HuH-7 (cell line): ENCODE measurements around the gene SPRR1B.
"Not testable (repeated sequence)": the region's sequence is repeated elsewhere in the genome, so short reads cannot be mapped to it uniquely, and the experiment has no call there.

ENCODE experiments used
- DNase-seq: peaks from one replicate; pipeline ENCODE4 v3.0.0; 2011; ENCODE audit warnings: low spot score

SPRR1B gene

DNA sequence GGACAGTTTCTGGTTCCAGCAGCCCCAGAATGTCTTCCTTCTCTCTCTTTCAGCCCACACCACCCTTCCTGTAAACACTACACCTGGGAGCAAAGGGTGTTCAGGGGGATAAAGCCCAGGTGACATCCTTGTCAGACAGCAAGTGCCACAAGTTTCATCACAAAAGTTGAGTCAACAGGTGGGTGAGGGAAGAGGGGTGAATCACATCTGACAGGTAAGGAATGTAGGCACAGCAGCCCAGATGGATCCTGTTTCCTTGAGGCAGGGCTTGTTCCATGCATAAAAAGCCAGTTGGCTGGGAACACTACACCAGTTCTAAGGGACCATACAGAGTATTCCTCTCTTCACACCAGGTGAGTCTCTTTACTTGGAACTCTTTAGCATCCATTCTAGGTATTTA lies at the start of gene SPRR1B:
TSS of gene SPRR1B (plus strand) at position 309 of the 400 bp plus-strand sequence. CDS start 1,143 bp downstream, outside the sequence.
- no peak for DNase-seq

DNA sequence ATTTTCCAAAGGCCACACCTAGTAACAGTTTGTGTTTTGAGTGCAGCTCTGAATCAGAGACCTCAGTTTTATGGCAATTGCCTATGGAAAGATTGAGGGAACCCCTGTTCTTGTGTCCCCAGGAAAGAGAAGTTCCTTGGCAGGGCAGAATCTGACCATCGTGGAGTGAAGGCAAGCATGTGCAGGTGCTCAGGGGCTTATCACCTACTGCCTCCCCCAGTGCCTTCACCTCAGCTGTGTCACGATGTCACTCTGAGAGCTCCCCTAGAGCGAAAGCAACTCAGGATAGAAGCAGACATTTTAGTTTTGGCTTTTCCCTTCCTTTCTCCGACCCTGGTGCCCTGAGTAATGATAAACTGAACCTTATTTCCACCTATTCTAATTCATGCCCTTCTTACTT lies 48.9 kb upstream of the SPRR1B start:
- no peak for DNase-seq

DNA sequence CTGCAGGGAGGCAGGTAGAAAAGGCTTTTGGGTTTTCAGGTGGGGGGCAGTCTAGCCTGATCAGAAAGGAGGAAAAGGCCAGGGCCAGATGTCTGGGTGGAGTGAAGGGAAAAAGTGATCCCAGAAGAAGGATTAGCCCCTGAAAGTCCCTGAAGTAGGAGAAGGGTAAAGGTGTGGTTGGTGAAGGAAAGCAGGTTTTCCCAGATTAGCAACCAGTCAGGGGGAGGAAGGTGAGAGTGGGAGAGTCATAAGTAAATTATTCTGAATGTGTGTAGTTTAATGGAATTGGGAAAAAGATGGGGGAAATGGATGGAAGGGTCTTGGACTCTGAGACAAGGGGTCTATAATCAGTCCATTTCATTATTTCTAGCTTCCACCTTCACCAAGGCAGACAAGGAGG lies 47.8 kb upstream of the SPRR1B start:
- no peak for DNase-seq

DNA sequence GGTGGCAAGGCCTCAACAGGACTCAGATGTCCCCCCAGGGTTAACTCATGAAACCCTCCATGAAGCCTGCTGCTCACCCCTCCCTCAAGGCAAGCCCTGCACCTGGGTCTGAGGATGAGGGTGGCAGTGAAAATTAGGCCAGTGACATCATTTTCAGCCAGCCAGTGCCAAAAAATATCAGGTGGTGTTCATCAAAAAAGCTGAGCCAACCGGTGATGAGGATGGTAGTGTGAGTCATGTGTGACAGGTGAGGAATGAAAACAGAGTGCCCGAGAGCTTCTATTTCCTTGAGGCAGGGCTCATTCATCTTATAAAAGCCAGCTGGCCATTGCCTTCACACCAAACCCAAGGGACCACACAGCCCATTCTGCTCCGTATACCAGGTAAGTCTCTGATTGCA lies 47.3 kb upstream of the SPRR1B start, which contains the start of gene SPRR1A:
TSS of gene SPRR1A (plus strand) at position 339 of the 400 bp plus-strand sequence. CDS start 1,150 bp downstream, outside the sequence.
- DNase-seq = no peak

DNA sequence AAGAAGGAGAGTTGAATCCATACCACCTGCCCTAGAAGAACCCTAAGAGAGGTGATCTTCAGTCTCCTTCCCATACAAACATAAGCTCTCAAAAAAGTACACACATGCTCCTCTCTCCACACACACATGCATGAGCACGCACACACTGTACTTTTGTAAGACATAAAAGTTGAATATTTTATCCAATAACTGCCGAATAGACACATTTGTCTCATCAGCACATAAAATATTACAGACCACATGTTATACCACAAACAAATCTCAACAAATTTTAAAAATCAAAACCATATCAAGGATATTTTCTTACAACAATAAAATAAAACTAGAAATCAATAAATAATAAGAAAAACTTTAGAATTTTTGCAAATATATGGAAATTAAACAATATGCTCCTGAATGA lies 44.4 kb upstream of the SPRR1B start:
- DNase-seq = no peak

- no peak for DNase-seq
Measured at GRCh38 chr1:152993186-152993585, 37.8 kb upstream of the SPRR1B start.

DNA sequence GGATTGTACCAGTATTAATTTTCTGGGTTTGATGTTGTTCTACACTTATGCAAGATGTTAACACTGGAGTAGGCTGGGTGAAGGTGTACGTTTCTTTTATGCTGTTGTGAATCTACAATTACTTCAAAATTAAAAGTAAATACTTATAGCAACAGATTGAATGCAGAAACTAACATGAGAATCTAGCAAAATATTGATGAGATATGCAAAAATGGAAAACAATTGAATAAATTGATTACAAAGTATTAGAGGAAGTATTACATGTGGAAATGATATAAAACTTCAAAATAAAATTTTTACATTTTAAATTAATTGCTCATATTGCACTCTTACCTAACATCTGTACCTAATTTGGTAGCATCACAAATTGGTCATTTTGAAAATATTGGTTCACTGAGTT lies 35.2 kb upstream of the SPRR1B start:
- DNase-seq = no peak

DNA sequence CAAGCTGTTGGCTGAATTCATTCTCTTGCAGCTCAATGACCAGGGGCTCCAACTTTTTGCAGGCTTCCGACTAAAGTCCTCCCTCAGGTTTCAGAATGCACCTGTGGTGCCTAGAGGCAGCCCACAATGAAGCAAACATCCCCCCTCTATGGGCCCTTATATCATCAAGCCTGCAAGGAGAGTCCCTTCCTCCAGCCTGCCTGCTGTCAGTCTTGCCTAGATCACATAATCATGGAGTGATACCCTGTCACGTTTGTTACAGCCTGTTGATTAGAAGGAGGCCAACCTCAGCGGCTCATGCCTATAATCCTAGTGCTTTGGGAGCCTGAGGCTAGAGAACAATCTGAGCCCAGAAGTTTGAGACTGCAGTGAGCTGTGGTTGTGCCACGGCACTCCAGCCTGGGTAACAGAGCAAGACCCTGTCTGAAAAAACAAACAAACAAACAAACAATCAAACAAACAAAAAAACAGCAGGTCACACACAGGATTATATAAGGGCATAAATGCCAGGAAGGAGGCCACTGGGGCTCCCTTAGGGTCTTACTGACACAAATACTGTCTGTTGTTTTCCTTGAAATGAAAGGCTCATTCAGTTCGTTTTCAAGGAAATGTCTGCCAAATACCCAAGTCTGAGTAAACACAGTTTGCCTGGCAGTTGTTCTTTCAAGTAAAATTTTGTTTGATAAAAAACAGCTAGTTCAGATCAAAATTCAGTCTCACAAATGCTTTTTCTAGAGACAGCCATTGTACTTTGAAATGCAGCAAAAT lies 34.2 kb upstream of the SPRR1B start:
- DNase-seq = no peak

- DNase-seq = no peak
Measured at GRCh38 chr1:152997901-152998300, 33.1 kb upstream of the SPRR1B start.

GRCh38 chr1:152998476-152998875 lies 32.5 kb upstream of the SPRR1B start:
- no peak for DNase-seq

- no peak for DNase-seq
Measured at GRCh38 chr1:152999818-153000217, 31.2 kb upstream of the SPRR1B start.

DNA sequence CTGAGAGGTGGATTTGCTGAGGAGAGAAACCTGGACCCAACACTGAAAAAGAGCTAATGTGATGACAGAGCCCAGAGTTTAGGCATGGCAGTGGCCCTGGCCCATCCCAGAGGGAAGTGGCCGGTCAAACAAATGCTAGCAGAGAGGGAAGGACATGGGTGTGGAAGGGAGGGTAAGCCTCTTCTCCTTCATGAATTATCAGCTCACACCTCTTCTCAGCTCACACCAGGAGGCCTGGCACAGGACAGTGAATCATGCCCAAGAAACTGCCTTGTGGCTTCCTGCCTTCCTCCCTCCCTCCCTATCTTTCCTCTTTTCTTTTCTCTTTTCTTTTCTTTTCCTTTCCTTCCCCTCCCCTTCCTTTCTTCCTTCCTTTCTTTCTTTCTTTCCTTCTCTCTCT lies 30.7 kb upstream of the SPRR1B start:
- no peak for DNase-seq

DNA sequence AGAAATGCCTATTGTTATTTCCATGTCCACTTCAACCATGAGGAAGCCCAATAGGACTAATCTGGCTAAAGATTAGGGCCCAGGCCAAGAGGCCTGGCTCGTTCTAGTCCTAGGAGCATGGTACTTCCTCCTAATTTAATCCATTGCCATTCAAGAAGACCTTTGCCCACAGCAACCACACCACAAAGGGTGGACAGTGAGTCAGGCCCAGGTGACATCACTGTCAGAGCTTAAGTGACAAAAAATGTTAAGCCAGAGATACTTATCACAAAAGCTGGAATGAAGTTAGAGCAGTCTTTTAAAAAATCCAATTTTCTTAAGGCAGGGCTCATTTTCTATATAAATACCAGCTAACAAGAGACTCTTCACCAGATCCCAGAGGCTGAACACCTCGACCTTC lies 29.6 kb upstream of the SPRR1B start, which contains the start of gene SPRR3:
TSS of gene SPRR3 (plus strand) at position 368 of the 400 bp plus-strand sequence. CDS start 1,272 bp downstream, outside the sequence.
- no peak for DNase-seq

GRCh38 chr1:153011235-153011758 lies 19.7 kb upstream of the SPRR1B start:
- not testable (repeated sequence) for DNase-seq

DNA sequence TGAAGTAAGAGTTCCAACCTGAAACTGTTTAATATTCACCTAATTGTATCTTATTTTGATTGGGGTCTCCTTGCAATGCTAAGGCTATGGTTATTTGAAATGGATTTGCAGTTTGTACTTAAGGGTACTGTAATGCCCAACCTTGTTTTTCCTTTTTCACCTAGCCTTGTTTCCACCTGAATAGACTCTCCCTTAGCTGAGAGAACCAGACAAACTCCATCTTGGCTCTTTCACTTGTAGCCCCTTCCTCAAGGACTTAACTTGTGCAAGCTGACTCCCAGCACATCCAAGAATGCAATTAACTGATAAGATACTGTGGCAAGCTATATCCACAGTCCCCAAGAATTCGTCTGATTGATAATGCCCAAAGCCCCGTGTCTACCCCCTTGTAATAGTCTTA lies 9.2 kb upstream of the SPRR1B start:
- not testable (repeated sequence) for DNase-seq

DNA sequence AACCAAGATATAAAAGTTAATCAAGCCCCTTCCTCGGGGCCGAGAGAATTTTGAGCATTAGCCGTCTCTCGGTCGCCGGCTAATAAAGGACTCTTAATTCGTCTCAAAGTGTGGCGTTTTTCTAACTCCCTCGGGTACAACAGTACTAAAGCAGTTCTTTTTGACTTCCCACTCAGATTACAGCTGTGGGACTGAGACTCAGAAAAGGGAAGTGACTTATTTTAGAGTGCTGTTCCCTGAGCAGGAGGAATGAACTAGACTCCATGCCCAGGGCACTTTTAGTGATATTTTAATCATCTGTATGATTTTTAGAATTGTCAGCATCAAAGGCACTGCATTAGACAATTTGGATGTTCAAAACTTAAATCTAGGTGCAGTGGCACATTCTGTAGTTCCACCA lies 8.7 kb upstream of the SPRR1B start:
- DNase-seq = not testable (repeated sequence)

GRCh38 chr1:153023109-153023508 lies 7.9 kb upstream of the SPRR1B start:
- no peak for DNase-seq

GRCh38 chr1:153024413-153024812 lies 6.6 kb upstream of the SPRR1B start:
- no peak for DNase-seq

DNA sequence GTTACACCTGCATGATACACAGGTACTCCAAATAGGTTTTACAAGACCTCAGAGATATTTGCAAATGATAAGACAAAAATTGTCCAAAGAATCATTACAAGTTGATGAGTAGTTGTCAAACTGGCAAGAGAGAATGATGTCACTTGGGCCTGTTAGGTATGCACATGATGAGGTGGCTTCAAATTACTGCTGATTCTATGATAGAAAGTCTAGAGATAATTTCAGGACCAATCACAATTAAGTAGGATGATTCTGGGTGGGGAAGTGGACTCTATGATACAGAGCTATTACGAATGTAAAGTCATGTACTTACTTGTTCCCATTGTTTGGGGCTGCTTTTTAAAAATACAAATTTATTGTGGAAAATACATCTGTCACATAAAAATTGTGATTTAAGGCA lies 5.2 kb upstream of the SPRR1B start:
- no peak for DNase-seq

DNA sequence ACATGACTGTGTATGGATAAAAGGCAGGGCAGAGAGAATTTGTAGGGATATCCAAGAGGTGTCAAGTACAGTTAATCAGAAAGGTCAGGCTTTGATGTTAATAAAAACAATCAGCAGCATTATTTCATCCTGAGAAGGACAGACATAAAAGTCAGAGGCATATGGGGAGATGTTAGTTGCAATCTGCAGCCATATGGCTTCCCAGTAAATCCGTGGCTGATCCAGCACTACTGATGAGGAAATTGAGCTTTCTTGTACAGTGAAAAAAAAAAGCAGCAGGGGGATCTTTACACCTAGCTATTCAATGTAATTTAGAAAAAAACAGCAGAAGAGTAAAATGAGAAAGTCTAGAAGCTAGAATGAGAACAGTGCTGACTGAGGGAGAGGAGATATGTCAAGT lies 2.2 kb upstream of the SPRR1B start:
- no peak for DNase-seq

GRCh38 chr1:153032073-153032472 lies 1.1 kb downstream of the SPRR1B start:
- DNase-seq = no peak

DNA sequence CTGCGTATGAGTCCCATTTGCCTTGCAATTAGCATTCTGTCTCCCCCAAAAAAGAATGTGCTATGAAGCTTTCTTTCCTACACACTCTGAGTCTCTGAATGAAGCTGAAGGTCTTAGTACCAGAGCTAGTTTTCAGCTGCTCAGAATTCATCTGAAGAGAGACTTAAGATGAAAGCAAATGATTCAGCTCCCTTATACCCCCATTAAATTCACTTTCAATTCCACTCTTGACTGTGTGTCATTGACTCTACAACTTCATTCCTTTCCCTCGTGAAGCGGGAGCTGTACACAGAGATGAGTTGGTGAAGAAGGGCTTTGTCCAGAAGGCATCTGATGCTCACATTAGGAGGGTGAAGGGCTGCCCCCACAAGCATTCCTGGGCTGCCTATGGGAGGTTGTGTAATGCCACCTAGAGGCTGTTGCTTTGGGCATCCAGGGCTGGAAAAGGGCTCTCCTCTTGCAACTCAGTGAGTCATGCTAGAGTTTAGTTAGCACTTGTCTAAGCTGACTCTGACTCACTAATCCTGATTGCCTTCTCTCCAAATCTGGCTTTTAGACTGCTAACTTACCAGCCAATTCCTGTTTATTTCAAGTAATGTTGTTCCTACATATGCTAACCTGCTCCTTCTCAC lies 1.8 kb downstream of the SPRR1B start:
- DNase-seq = no peak

DNA sequence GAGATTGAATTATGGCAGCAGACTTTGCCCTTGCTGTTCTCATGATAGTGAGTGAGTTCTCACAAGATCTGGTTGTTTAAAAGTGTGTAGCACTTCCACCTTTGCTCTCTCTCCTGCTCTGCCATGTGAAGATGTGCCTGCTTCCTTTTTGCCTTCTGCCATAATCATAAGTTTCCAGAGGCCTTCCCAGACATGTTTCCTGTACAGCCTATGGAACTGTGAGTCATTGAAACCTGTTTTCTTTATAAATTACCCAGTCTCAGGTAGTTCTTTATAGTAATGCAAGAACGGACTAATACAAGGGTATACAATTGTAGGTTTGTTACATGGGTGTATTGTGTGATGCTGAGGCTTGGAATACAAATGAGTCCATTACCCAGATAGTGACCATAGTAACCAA lies 4.2 kb downstream of the SPRR1B start:
- no peak for DNase-seq
